GM12892 (cell line): ENCODE measurements around the gene NPC1L1.
A peak's percentile ranks its signal among the peaks of the same experiment; 100 is the strongest.

Experiments
- POLR2A ChIP-seq: IDR thresholded peaks from 2 replicates; pipeline ENCODE4 v1.6.1; 2011; ENCODE audit warnings: low read depth, low read length, control low read depth
- TAF1 ChIP-seq: IDR thresholded peaks from 2 replicates; pipeline ENCODE4 v1.6.1; 2011; ENCODE audit warnings: low read depth, mild to moderate bottlenecking, control low read depth, low read length, borderline replicate concordance

GRCh38 chr7:44573464-44574286 lies 32.5 kb upstream of the NPC1L1 start, which contains the start of gene DDX56:
- TF ChIP-seq POLR2A, result peak; percentile 97
- peak; percentile 74; the same call in 1 of the 2 replicates for TF ChIP-seq TAF1
